ENCODE measurements around the gene AZIN2.
"Not testable (repeated sequence)": the region's sequence is repeated elsewhere in the genome, so short reads cannot be mapped to it uniquely, and the experiment has no call there.

The AZIN2 gene

GRCh38 chr1:33133478-33134105, 52.6 kb downstream of the AZIN2 start:
- Histone ChIP-seq H3K36me3 (ENCODE audit: insufficient read depth, low read length) (no peaks in the 10 kb centered on the region), H3K4me1 (ENCODE audit: insufficient read depth, low read length) (no peaks in the 10 kb centered on the region), H3K27me3 (ENCODE audit: control insufficient read depth in 1 of 2, insufficient read depth in 2 of 2, low read length in 2 of 2) (no peaks in the 10 kb centered on the region), H3K4me3 (ENCODE audit: low read depth in 1 of 2, low read length in 2 of 2) (no peak overlapping the region), H3K9ac (ENCODE audit: low read length) (no peak overlapping the region), H3K27ac (ENCODE audit: low read depth, low read length) (no peak overlapping the region), H3K9me3 (ENCODE audit: low read length) (no peaks in the 10 kb centered on the region)

DNA sequence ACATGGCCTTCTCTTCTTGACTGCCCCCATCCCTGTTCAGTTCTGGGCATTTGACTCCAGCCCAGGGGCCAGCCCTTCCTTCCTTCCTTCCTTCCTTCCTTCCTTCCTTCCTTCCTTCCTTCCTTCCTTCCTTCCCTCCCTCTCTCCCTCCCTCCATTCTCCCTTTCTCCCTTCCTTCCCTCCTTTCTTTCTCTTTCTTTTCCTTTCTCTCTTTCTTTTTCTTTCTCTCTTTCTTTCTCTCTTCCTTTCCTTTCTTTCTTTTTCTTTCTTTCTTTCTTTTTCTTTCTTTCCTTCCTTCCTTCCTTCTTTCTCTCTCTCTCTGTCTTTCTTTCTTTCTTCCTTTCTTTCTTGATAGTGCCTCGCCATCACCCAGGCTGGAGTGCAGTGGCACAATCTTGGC, 55.1 kb downstream of the AZIN2 start:
- not testable (repeated sequence) for H3K4me1 ChIP-seq (ENCODE audit: insufficient read depth, low read length); H3K4me3 ChIP-seq (ENCODE audit: low read depth in 1 of 2, low read length in 2 of 2); H3K27ac ChIP-seq (ENCODE audit: low read depth, low read length); H3K36me3 ChIP-seq (ENCODE audit: insufficient read depth, low read length); H3K27me3 ChIP-seq (ENCODE audit: control insufficient read depth in 1 of 2, insufficient read depth in 2 of 2, low read length in 2 of 2); H3K9ac ChIP-seq (ENCODE audit: low read length); H3K9me3 ChIP-seq (ENCODE audit: low read length)

DNA sequence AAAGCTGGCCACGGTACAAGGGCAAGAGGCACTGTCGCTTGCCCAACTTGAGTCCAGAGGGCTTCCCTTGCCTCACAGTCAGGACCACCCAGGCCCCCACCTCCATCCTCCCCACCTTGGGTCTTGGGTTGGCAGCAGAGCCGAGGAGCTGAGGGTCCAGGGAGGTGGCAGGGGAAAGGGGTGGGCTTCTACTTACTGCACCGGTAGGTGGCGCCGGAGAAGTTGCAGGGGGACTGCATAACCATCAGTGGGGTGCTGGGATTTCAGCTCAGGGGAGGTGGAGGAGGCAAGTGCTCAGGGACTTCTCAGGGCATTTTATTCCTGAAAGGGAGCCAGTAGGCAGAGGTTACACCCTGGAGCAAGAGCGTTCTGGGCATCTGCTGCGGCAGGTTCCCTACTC, 56.8 kb downstream of the AZIN2 start:
- H3K27ac ChIP-seq (ENCODE audit: low read depth, low read length): no peak overlapping the region
- H3K4me1 ChIP-seq (ENCODE audit: insufficient read depth, low read length): peaks cover 8% of the 10 kb centered on the region
- H3K27me3 ChIP-seq (ENCODE audit: control insufficient read depth in 1 of 2, insufficient read depth in 2 of 2, low read length in 2 of 2): no peaks in the 10 kb centered on the region
- H3K9ac ChIP-seq (ENCODE audit: low read length): no peak overlapping the region
- no peaks in the 10 kb centered on the region for H3K36me3 ChIP-seq (ENCODE audit: insufficient read depth, low read length)
- H3K9me3 ChIP-seq (ENCODE audit: low read length): no peaks in the 10 kb centered on the region
- no peak overlapping the region for H3K4me3 ChIP-seq (ENCODE audit: low read depth in 1 of 2, low read length in 2 of 2)

DNA sequence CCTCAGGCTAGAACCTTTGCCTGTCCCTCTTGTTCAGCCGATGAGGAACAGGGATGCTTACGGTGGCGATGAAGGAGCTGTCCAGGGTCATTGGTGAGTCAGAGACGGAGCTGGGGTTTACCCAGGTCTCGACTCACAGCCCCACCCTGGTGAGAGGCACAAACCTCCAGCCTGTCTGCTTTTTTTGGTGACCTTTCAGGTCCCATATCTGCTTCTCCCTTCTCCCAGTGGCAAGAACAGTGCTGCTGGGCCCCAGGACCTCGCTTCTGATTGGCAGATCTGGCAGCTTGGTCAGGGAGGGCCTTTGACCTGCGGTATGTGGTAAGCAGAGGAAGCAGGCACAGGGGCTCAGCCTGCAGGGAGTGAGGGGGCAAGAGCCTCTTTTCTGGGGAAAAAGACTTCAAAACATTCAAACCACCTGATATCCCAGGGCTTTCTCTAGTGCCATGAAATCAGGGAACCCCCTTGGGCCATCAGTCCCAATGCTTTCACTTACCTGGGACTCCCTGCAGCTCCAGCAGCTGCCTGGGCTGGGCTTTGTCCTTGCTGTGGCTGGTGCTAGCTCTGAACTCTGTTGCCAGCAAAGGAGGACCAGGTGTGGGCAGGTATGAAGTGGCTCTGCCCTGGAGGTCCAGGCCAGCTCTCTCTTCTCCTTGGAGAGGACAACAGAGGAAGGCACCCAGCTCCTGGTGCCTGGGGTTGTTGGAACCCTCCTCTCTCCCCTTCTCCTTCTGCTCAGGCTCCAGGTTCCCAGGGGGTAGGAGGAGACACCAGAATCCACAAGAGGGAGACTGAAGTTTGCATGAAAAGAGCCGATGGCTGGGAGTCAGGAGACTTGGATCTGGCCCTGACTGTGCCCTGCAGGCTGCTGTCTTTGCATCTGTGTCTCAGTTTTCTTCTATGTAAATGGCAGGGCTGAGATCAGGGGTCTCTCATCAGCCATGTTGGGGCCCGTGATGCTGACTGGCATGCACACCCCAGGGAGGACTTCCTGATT, 59.5 kb downstream of the AZIN2 start:
- Histone ChIP-seq H3K27ac (ENCODE audit: low read depth, low read length) (no peak overlapping the region), H3K4me1 (ENCODE audit: insufficient read depth, low read length) (peaks cover 19% of the 10 kb centered on the region), H3K27me3 (ENCODE audit: control insufficient read depth in 1 of 2, insufficient read depth in 2 of 2, low read length in 2 of 2) (no peaks in the 10 kb centered on the region), H3K4me3 (ENCODE audit: low read depth in 1 of 2, low read length in 2 of 2) (no peak overlapping the region), H3K9me3 (ENCODE audit: low read length) (no peaks in the 10 kb centered on the region), H3K36me3 (ENCODE audit: insufficient read depth, low read length) (no peaks in the 10 kb centered on the region), H3K9ac (ENCODE audit: low read length) (no peak overlapping the region)

GRCh38 chr1:33141216-33141615, 60.3 kb downstream of the AZIN2 start:
- Histone ChIP-seq H3K4me3 (ENCODE audit: low read depth in 1 of 2, low read length in 2 of 2) (no peak overlapping the region), H3K9ac (ENCODE audit: low read length) (no peak overlapping the region), H3K27ac (ENCODE audit: low read depth, low read length) (no peak overlapping the region), H3K9me3 (ENCODE audit: low read length) (no peaks in the 10 kb centered on the region), H3K36me3 (ENCODE audit: insufficient read depth, low read length) (no peaks in the 10 kb centered on the region), H3K4me1 (ENCODE audit: insufficient read depth, low read length) (peaks cover 19% of the 10 kb centered on the region), H3K27me3 (ENCODE audit: control insufficient read depth in 1 of 2, insufficient read depth in 2 of 2, low read length in 2 of 2) (no peaks in the 10 kb centered on the region)

DNA sequence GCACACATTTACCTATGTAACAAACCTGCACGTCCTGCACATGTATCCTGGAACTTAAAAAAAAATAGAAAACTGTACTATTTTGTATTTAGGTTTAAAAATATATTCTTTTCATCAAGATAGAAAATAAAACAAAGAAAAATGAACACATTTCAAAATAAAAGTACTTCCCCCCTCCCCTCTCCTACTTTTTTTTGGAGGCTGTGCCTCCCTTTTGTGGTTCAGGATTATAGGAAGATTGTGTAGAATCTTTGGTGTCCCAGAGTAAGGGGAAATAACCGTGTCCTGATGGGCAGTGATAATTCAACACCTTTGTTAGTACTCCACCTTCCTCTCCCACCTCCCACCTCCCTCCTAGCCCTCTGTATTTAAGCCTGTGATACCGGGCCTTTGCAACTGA, 60.8 kb downstream of the AZIN2 start:
- H3K9ac ChIP-seq (ENCODE audit: low read length): no peak overlapping the region
- peaks cover 19% of the 10 kb centered on the region for H3K4me1 ChIP-seq (ENCODE audit: insufficient read depth, low read length)
- H3K9me3 ChIP-seq (ENCODE audit: low read length): no peaks in the 10 kb centered on the region
- no peak overlapping the region for H3K27ac ChIP-seq (ENCODE audit: low read depth, low read length)
- H3K36me3 ChIP-seq (ENCODE audit: insufficient read depth, low read length): no peaks in the 10 kb centered on the region
- no peak overlapping the region for H3K4me3 ChIP-seq (ENCODE audit: low read depth in 1 of 2, low read length in 2 of 2)
- H3K27me3 ChIP-seq (ENCODE audit: control insufficient read depth in 1 of 2, insufficient read depth in 2 of 2, low read length in 2 of 2): no peaks in the 10 kb centered on the region

- H3K9ac ChIP-seq (ENCODE audit: low read length): no peak overlapping the region
- peaks cover 19% of the 10 kb centered on the region for H3K4me1 ChIP-seq (ENCODE audit: insufficient read depth, low read length)
- H3K27ac ChIP-seq (ENCODE audit: low read depth, low read length): no peak overlapping the region
- H3K4me3 ChIP-seq (ENCODE audit: low read depth in 1 of 2, low read length in 2 of 2): no peak overlapping the region
- no peaks in the 10 kb centered on the region for H3K27me3 ChIP-seq (ENCODE audit: control insufficient read depth in 1 of 2, insufficient read depth in 2 of 2, low read length in 2 of 2)
- no peaks in the 10 kb centered on the region for H3K36me3 ChIP-seq (ENCODE audit: insufficient read depth, low read length)
- H3K9me3 ChIP-seq (ENCODE audit: low read length): no peaks in the 10 kb centered on the region
Measured at GRCh38 chr1:33142483-33143064, 61.6 kb downstream of the AZIN2 start.

DNA sequence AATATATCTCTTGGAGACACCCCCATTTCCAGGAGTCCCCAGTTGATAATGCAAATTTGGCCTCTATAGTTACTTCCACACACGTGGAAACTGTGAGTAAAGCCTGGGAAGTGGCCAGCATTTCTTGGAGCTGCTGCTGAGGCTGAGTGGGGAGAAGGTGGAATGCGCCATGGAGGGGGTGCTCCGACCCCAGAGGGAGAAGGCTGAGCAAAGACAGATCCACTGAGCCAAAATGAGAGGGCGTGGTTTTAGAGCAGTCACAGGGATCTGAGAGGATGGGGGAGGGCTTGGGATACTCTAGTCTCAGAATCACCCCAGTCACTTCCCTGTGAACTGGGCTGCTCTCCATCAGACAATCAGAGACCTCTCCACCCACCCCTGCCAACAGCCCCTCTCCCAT, 62.2 kb downstream of the AZIN2 start:
- H3K27ac ChIP-seq (ENCODE audit: low read depth, low read length): no peak overlapping the region
- H3K27me3 ChIP-seq (ENCODE audit: control insufficient read depth in 1 of 2, insufficient read depth in 2 of 2, low read length in 2 of 2): no peaks in the 10 kb centered on the region

GRCh38 chr1:33143698-33144097, 62.7 kb downstream of the AZIN2 start:
- Histone ChIP-seq H3K4me1 (ENCODE audit: insufficient read depth, low read length) (peaks cover 19% of the 10 kb centered on the region), H3K4me3 (ENCODE audit: low read depth in 1 of 2, low read length in 2 of 2) (no peak overlapping the region), H3K27ac (ENCODE audit: low read depth, low read length) (no peak overlapping the region), H3K9me3 (ENCODE audit: low read length) (no peaks in the 10 kb centered on the region), H3K9ac (ENCODE audit: low read length) (no peak overlapping the region), H3K27me3 (ENCODE audit: control insufficient read depth in 1 of 2, insufficient read depth in 2 of 2, low read length in 2 of 2) (no peaks in the 10 kb centered on the region), H3K36me3 (ENCODE audit: insufficient read depth, low read length) (no peaks in the 10 kb centered on the region)

More for the DNA sequence above, 62.2 kb downstream of the AZIN2 start:
- no peaks in the 10 kb centered on the region for H3K36me3 ChIP-seq (ENCODE audit: insufficient read depth, low read length)
- H3K9me3 ChIP-seq (ENCODE audit: low read length): no peaks in the 10 kb centered on the region
- H3K4me3 ChIP-seq (ENCODE audit: low read depth in 1 of 2, low read length in 2 of 2): no peak overlapping the region
- H3K9ac ChIP-seq (ENCODE audit: low read length): no peak overlapping the region
- peaks cover 19% of the 10 kb centered on the region for H3K4me1 ChIP-seq (ENCODE audit: insufficient read depth, low read length)

GRCh38 chr1:33146003-33146402, 65.0 kb downstream of the AZIN2 start:
- Histone ChIP-seq H3K9me3 (ENCODE audit: low read length) (no peaks in the 10 kb centered on the region), H3K4me1 (ENCODE audit: insufficient read depth, low read length) (peaks cover 19% of the 10 kb centered on the region), H3K27ac (ENCODE audit: low read depth, low read length) (no peak overlapping the region)

DNA sequence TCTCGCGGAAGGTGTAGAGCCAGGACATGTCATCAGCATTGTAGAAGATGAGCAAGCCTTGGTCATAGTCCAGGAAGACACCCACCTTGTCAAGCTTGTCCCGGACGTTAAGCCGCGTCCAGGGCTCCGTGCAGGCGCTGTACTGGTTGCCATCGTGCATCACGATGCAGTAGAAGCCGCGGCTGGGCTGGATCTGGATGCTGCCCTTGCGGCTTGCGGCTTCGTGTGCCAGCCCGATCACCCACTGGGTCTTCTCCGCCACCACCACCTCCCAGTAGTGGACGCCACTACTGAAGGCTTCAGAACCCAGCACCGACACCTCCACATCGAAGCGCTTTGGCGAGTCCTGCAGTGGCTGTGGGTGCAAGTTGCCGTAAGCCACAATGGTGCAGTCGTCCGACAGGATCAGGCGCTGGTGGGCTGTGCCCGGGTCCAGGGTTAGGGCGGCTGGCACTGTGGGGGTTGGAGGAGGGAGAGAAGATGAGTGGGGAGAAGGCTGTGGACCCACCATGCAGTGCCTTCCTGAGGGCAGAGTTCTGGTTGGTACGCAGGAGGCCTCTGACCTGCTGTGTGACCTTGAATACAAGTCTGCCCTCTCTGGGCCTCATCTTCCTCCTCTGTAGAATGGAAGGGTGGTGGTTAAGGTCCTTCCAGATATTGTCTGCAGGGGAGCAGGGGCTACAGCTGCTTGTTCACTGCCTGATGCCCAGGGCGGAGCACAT, 66.5 kb downstream of the AZIN2 start:
- no peaks in the 10 kb centered on the region for H3K27me3 ChIP-seq (ENCODE audit: control insufficient read depth in 1 of 2, insufficient read depth in 2 of 2, low read length in 2 of 2)
- H3K4me1 ChIP-seq (ENCODE audit: insufficient read depth, low read length): peaks cover 14% of the 10 kb centered on the region
- H3K4me3 ChIP-seq (ENCODE audit: low read depth in 1 of 2, low read length in 2 of 2): no peak overlapping the region
- no peak overlapping the region for H3K27ac ChIP-seq (ENCODE audit: low read depth, low read length)
- H3K36me3 ChIP-seq (ENCODE audit: insufficient read depth, low read length): no peaks in the 10 kb centered on the region
- H3K9ac ChIP-seq (ENCODE audit: low read length): no peak overlapping the region
- no peaks in the 10 kb centered on the region for H3K9me3 ChIP-seq (ENCODE audit: low read length)

More at GRCh38 chr1:33146003-33146402, 65.0 kb downstream of the AZIN2 start:
- Histone ChIP-seq H3K36me3 (ENCODE audit: insufficient read depth, low read length) (no peaks in the 10 kb centered on the region), H3K9ac (ENCODE audit: low read length) (no peak overlapping the region), H3K4me3 (ENCODE audit: low read depth in 1 of 2, low read length in 2 of 2) (no peak overlapping the region), H3K27me3 (ENCODE audit: control insufficient read depth in 1 of 2, insufficient read depth in 2 of 2, low read length in 2 of 2) (no peaks in the 10 kb centered on the region)

Measured in muscle layer of colon (tissue), 2 donors.